Nucleus accumbens (tissue), 56 donors: Measurements from ENCODE around the gene DPP7.
"Not testable (repeated sequence)": the region's sequence is repeated elsewhere in the genome, so short reads cannot be mapped to it uniquely, and the experiment has no call there.

ENCODE experiments used
- DNase-seq, 56 donors: peaks; one replicate each; lab custom pipeline; 2025; lab: John Stamatoyannopoulos, UW

DPP7 gene

GRCh38 chr9:137148661-137149060 lies 34.1 kb upstream of the DPP7 start:
- no peak for DNase-seq

- no peak for DNase-seq
These were observed 33.7 kb upstream of the DPP7 start for GRCh38 chr9:137148242-137148641.

GRCh38 chr9:137147793-137148160 lies 33.2 kb upstream of the DPP7 start:
- DNase-seq, result no peak

- no peak for DNase-seq
These were observed 32.7 kb upstream of the DPP7 start for GRCh38 chr9:137147091-137147792.

- DNase-seq, result no peak
These were observed 32.0 kb upstream of the DPP7 start for GRCh38 chr9:137146527-137146918.

- no peak for DNase-seq
These were observed 31.4 kb upstream of the DPP7 start for GRCh38 chr9:137145731-137146526.

GRCh38 chr9:137143459-137143858 lies 28.9 kb upstream of the DPP7 start:
- no peak for DNase-seq

GRCh38 chr9:137141976-137142936 lies 27.7 kb upstream of the DPP7 start:
- DNase-seq, result peak in 1 of 56 donors; percentile 32

GRCh38 chr9:137141050-137141810 lies 26.7 kb upstream of the DPP7 start:
- DNase-seq, result no peak

- peak in 34 of 56 donors; percentile 15 to 82 (median 42) for DNase-seq
These were observed 25.8 kb upstream of the DPP7 start for GRCh38 chr9:137140151-137141012.

GRCh38 chr9:137139468-137140150 lies 25.1 kb upstream of the DPP7 start:
- no peak for DNase-seq

GRCh38 chr9:137138722-137139467 lies 24.4 kb upstream of the DPP7 start, which contains the start of gene GRIN1:
Gene GRIN1, plus strand, starts transcription at chr9:137139154. Its CDS starts 333 bp downstream, at chr9:137139487.
- peak in 36 of 56 donors; percentile 21 to 85 (median 58) for DNase-seq

- peak in 40 of 56 donors; percentile 14 to 88 (median 60) for DNase-seq
These were observed 23.7 kb upstream of the DPP7 start for GRCh38 chr9:137138058-137138721.

- DNase-seq, result no peak
These were observed 22.5 kb upstream of the DPP7 start for GRCh38 chr9:137136881-137137607.

- DNase-seq, result no peak
These were observed 21.8 kb upstream of the DPP7 start for GRCh38 chr9:137136261-137136880.

- not testable (repeated sequence) for DNase-seq
These were observed 20.6 kb upstream of the DPP7 start for GRCh38 chr9:137135154-137135553.
